HEK293 (cell line): ENCODE results near the gene GPX8.

Experiments
- BCL6B ChIP-seq: fragments of 450-650 bp; formaldehyde crosslinking; IDR thresholded peaks from 2 replicates; pipeline ENCODE4 v1.5.1; 2017; ENCODE audit warnings: missing biosample characterization, missing genetic modification characterization
- GFI1B ChIP-seq: fragments of 450-650 bp; formaldehyde crosslinking; IDR thresholded peaks from 2 replicates; pipeline ENCODE4 v1.5.1; 2016; ENCODE audit warnings: missing biosample characterization, missing genetic modification characterization
- GLI4 ChIP-seq: fragments of 450-650 bp; formaldehyde crosslinking; IDR thresholded peaks from 2 replicates; pipeline ENCODE4 v1.5.1; 2016; ENCODE audit warnings: missing biosample characterization, missing genetic modification characterization
- GLIS1 ChIP-seq: fragments of 450-650 bp; formaldehyde crosslinking; IDR thresholded peaks from 2 replicates; pipeline ENCODE4 v1.5.1; 2016; ENCODE audit warnings: missing biosample characterization, missing genetic modification characterization
- KLF16 ChIP-seq: fragments of 450-650 bp; formaldehyde crosslinking; IDR thresholded peaks from 2 replicates; pipeline ENCODE4 v1.5.1; 2017; ENCODE audit warnings: missing biosample characterization, missing genetic modification characterization
- PRDM2 ChIP-seq: fragments of 450-650 bp; formaldehyde crosslinking; IDR thresholded peaks from 2 replicates; pipeline ENCODE4 v1.5.1; 2016; ENCODE audit warnings: missing biosample characterization, missing genetic modification characterization, borderline replicate concordance
- SETDB1 ChIP-seq: IDR thresholded peaks from one replicate; pipeline ENCODE4 v1.6.1; 2017; ENCODE audit warnings: mild to moderate bottlenecking, low read length, moderate library complexity, mixed read lengths; ENCODE audit not compliant: insufficient read length
- WT1 ChIP-seq: fragments of 450-650 bp; formaldehyde crosslinking; IDR thresholded peaks from 2 replicates; pipeline ENCODE4 v1.5.1; 2016; ENCODE audit warnings: missing biosample characterization, missing genetic modification characterization
- ZBTB17 ChIP-seq: fragments of 450-650 bp; formaldehyde crosslinking; IDR thresholded peaks from 2 replicates; pipeline ENCODE4 v1.5.1; 2016; ENCODE audit warnings: missing biosample characterization, missing genetic modification characterization
- ZBTB49 ChIP-seq: fragments of 450-650 bp; formaldehyde crosslinking; IDR thresholded peaks from 2 replicates; pipeline ENCODE4 v1.5.1; 2016; ENCODE audit warnings: missing biosample characterization, missing genetic modification characterization, low read depth
- ZBTB6 ChIP-seq: fragments of 450-650 bp; formaldehyde crosslinking; IDR thresholded peaks from 2 replicates; pipeline ENCODE4 v1.5.1; 2017; ENCODE audit warnings: missing biosample characterization, missing genetic modification characterization
- ZFP3 ChIP-seq: fragments of 450-650 bp; formaldehyde crosslinking; IDR thresholded peaks from 2 replicates; pipeline ENCODE4 v1.5.1; 2016; ENCODE audit warnings: low read depth, missing biosample characterization, missing genetic modification characterization
- ZFP37 ChIP-seq: fragments of 450-650 bp; formaldehyde crosslinking; IDR thresholded peaks from 2 replicates; pipeline ENCODE4 v1.5.1; 2016; ENCODE audit warnings: missing biosample characterization, missing genetic modification characterization
- ZNF146 ChIP-seq: fragments of 450-650 bp; formaldehyde crosslinking; IDR thresholded peaks from 2 replicates; pipeline ENCODE4 v1.5.1; 2016; ENCODE audit warnings: missing biosample characterization, missing genetic modification characterization
- ZNF19 ChIP-seq: fragments of 450-650 bp; formaldehyde crosslinking; IDR thresholded peaks from 2 replicates; pipeline ENCODE4; 2016; ENCODE audit warnings: missing biosample characterization, missing genetic modification characterization, low read depth
- ZNF24 ChIP-seq: fragments of 450-650 bp; formaldehyde crosslinking; IDR thresholded peaks from 2 replicates; pipeline ENCODE4 v1.5.1; 2016; ENCODE audit warnings: missing biosample characterization, missing genetic modification characterization
- ZNF248 ChIP-seq: fragments of 450-650 bp; formaldehyde crosslinking; IDR thresholded peaks from 2 replicates; pipeline ENCODE4 v1.5.1; 2017; ENCODE audit warnings: missing biosample characterization, missing genetic modification characterization
- ZNF26 ChIP-seq: fragments of 450-650 bp; formaldehyde crosslinking; IDR thresholded peaks from 2 replicates; pipeline ENCODE4 v1.5.1; 2016; ENCODE audit warnings: missing biosample characterization, missing genetic modification characterization
- ZNF324 ChIP-seq: fragments of 450-650 bp; formaldehyde crosslinking; IDR thresholded peaks from 2 replicates; pipeline ENCODE4 v1.5.1; 2016; ENCODE audit warnings: missing biosample characterization, missing genetic modification characterization
- ZNF341 ChIP-seq: fragments of 450-650 bp; formaldehyde crosslinking; IDR thresholded peaks from 2 replicates; pipeline ENCODE4; 2016; ENCODE audit warnings: low read depth, missing biosample characterization, missing genetic modification characterization
- ZNF350 ChIP-seq: fragments of 450-650 bp; formaldehyde crosslinking; IDR thresholded peaks from 2 replicates; pipeline ENCODE4 v1.5.0; 2017; ENCODE audit warnings: missing biosample characterization, mild to moderate bottlenecking, missing genetic modification characterization
- ZNF37A ChIP-seq: fragments of 450-650 bp; IDR thresholded peaks from 2 replicates; pipeline ENCODE4 v1.5.1; 2018; ENCODE audit warnings: missing biosample characterization, missing genetic modification characterization
- ZNF416 ChIP-seq: fragments of 450-650 bp; formaldehyde crosslinking; IDR thresholded peaks from 2 replicates; pipeline ENCODE4 v1.5.1; 2016; ENCODE audit warnings: missing biosample characterization, missing genetic modification characterization
- ZNF561 ChIP-seq: fragments of 450-650 bp; IDR thresholded peaks from 2 replicates; pipeline ENCODE4 v1.5.1; 2018; ENCODE audit warnings: missing biosample characterization, missing genetic modification characterization, borderline replicate concordance
- ZNF571 ChIP-seq: fragments of 450-650 bp; formaldehyde crosslinking; IDR thresholded peaks from 2 replicates; pipeline ENCODE4 v1.5.0; 2017; ENCODE audit warnings: missing biosample characterization, missing genetic modification characterization
- ZNF585B ChIP-seq: fragments of 450-650 bp; formaldehyde crosslinking; IDR thresholded peaks from 2 replicates; pipeline ENCODE4 v1.5.1; 2016; ENCODE audit warnings: missing biosample characterization, missing genetic modification characterization
- ZNF654 ChIP-seq: fragments of 450-650 bp; formaldehyde crosslinking; IDR thresholded peaks from 2 replicates; pipeline ENCODE4 v1.5.1; 2016; ENCODE audit warnings: low read depth, missing biosample characterization, missing genetic modification characterization
- ZNF660 ChIP-seq: fragments of 450-650 bp; IDR thresholded peaks from 2 replicates; pipeline ENCODE4 v1.5.1; 2018; ENCODE audit warnings: missing biosample characterization, mild to moderate bottlenecking, missing genetic modification characterization
- ZNF776 ChIP-seq: fragments of 450-650 bp; formaldehyde crosslinking; IDR thresholded peaks from 2 replicates; pipeline ENCODE4 v1.5.0; 2017; ENCODE audit warnings: missing biosample characterization, missing genetic modification characterization, borderline replicate concordance
- ZNF843 ChIP-seq: fragments of 450-650 bp; formaldehyde crosslinking; IDR thresholded peaks from 2 replicates; pipeline ENCODE4 v1.5.1; 2016; ENCODE audit warnings: missing biosample characterization, missing genetic modification characterization

Gene GPX8

GRCh38 chr5:55146543-55147151, 13.3 kb upstream of the GPX8 start (continued):
- no peak for TF ChIP-seq ZBTB49
- 0 out of 2 replicates have a peak, but pooled peaks have one; percentile 51 for TF ChIP-seq ZFP37 (tag by site-specific recombination)
- no peak for TF ChIP-seq ZNF324
- peak; percentile 96 for TF ChIP-seq ZNF654 (tag by site-specific recombination)
- no peak for TF ChIP-seq ZBTB6 (tag by site-specific recombination)
- TF ChIP-seq ZNF248 (tag by site-specific recombination), result no peak
- TF ChIP-seq KLF16 (tag by site-specific recombination), result no peak
- TF ChIP-seq ZNF416 (tag by site-specific recombination), result no peak
- TF ChIP-seq GLI4 (tag by site-specific recombination), result no peak
- TF ChIP-seq ZNF37A (tag by site-specific recombination), result no peak
- no peak for TF ChIP-seq ZNF341 (tag by site-specific recombination)
- TF ChIP-seq ZNF24 (tag by site-specific recombination), result no peak
- no peak for TF ChIP-seq ZNF585B
- TF ChIP-seq ZBTB17 (tag by site-specific recombination), result peak; percentile 92
- no peak for TF ChIP-seq ZNF843 (tag by site-specific recombination)
- no peak for TF ChIP-seq ZNF19 (tag by site-specific recombination)
- no peak for TF ChIP-seq SETDB1
- no peak for TF ChIP-seq ZNF26 (tag by site-specific recombination)
- no peak for TF ChIP-seq ZNF146 (tag by site-specific recombination)
- TF ChIP-seq ZNF660 (tag by site-specific recombination), result peak; percentile 63
- no peak for TF ChIP-seq ZNF776 (tag by site-specific recombination)
- no peak for TF ChIP-seq BCL6B
- no peak for TF ChIP-seq WT1 (tag by site-specific recombination)
- TF ChIP-seq PRDM2, result no peak
- no peak for TF ChIP-seq GFI1B (tag by site-specific recombination)
- TF ChIP-seq GLIS1 (tag by site-specific recombination), result peak; percentile 44
- no peak for TF ChIP-seq ZNF561 (tag by site-specific recombination)
- TF ChIP-seq ZFP3 (tag by site-specific recombination), result no peak
- TF ChIP-seq ZNF350 (tag by site-specific recombination), result no peak
- TF ChIP-seq ZNF571 (tag by site-specific recombination), result no peak
